SK-N-SH (cell line): ENCODE results near the gene ATRAID. TPM values are rescaled to one million over a fixed set of nuclear protein-coding genes. Genes with fewer than 3 reads are reported as not detected.

Source experiments
- CTCF ChIA-PET: fragments of 300-600, 350-600 bp; formaldehyde crosslinking; extraction: SDS; loops from one replicate; lab custom pipeline; 2021; lab: Yijun Ruan, JAX
- POLR2A ChIA-PET: fragments of 350-600 bp; sonication (Branson Sonifier 250); formaldehyde crosslinking; extraction: SDS; loops from one replicate; lab custom pipeline; 2020; ENCODE audit warnings: antibody characterized with exemption, inconsistent platforms; lab: Yijun Ruan, JAX
- DNase-seq: peaks from one replicate; pipeline ENCODE4 v3.0.0; 2012
- H2AFZ ChIP-seq: fragments of 200-600 bp; sonication (generic); 2 replicates; pipeline ENCODE4 v1.8.1; 2016; ENCODE audit warnings: antibody characterized with exemption, mild to moderate bottlenecking, low read depth
- H3F3A ChIP-seq: fragments of 200-600 bp; sonication (generic); replicated peaks from 2 replicates; pipeline ENCODE3; 2016; ENCODE audit warnings: antibody characterized with exemption, mild to moderate bottlenecking; ENCODE audit not compliant: insufficient read depth
- H3K27ac ChIP-seq, 2 experiments: fragments of 200-500 bp in 1 of 2; fragments of 200-600 bp in 1 of 2; sonication (Bioruptor generic) in 1 of 2; sonication (generic), shearing (Covaris generic) in 1 of 2; 2 replicates each; pipeline versions ENCODE4 v1.5.1 to v1.6.1; 2014 to 2016; ENCODE audit warnings: low read depth in 2 of 2, inconsistent platforms in 1 of 2, low read length in 1 of 2, mild to moderate bottlenecking in 1 of 2, mixed read lengths in 1 of 2
- H3K27me3 ChIP-seq: fragments of 200-600 bp; sonication (generic), shearing (Covaris generic); 2 replicates; pipeline ENCODE4 v1.6.1; 2016; ENCODE audit warnings: mixed run types; ENCODE audit not compliant: insufficient read depth
- H3K36me3 ChIP-seq, 2 experiments: fragments of 200-500 bp in 1 of 2; fragments of 200-600 bp in 1 of 2; sonication (Bioruptor generic) in 1 of 2; sonication (generic) in 1 of 2; replicated peaks in 1 of 2; 2 replicates each; pipeline versions ENCODE3 to v1.5.1; 2014 to 2016; ENCODE audit warnings: low read length in 1 of 2, mild to moderate bottlenecking in 1 of 2; ENCODE audit not compliant: insufficient read depth in 2 of 2, control insufficient read depth in 1 of 2
- H3K4me1 ChIP-seq, 2 experiments: fragments of 200-500 bp in 1 of 2; fragments of 200-600 bp in 1 of 2; sonication (Bioruptor generic) in 1 of 2; sonication (generic), shearing (Covaris generic) in 1 of 2; 2 replicates each; pipeline versions ENCODE4 v1.5.1 to v1.6.1; 2014 to 2016; ENCODE audit warnings: low read depth in 1 of 2, low read length in 1 of 2, mixed run types in 1 of 2; ENCODE audit not compliant: insufficient read depth in 2 of 2, control insufficient read depth in 1 of 2
- H3K4me2 ChIP-seq: fragments of 200-600 bp; sonication (generic), shearing (Covaris generic); 2 replicates; pipeline ENCODE4 v1.6.1; 2017; ENCODE audit warnings: mixed run types
- H3K4me3 ChIP-seq, 2 experiments: fragments of 200-500 bp in 1 of 2; fragments of 200-600 bp in 1 of 2; sonication (Bioruptor generic) in 1 of 2; sonication (generic), shearing (Covaris generic) in 1 of 2; 2 replicates each; pipeline versions ENCODE4 v1.5.1 to v1.8.1; 2014 to 2016; ENCODE audit warnings: low read depth in 2 of 2, inconsistent platforms in 1 of 2, low read length in 1 of 2, mild to moderate bottlenecking in 1 of 2, mixed read lengths in 1 of 2, moderate library complexity in 1 of 2
- H3K79me2 ChIP-seq: fragments of 200-600 bp; sonication (generic); 2 replicates; pipeline ENCODE4 v1.8.1; 2017; ENCODE audit warnings: mild to moderate bottlenecking; ENCODE audit not compliant: insufficient read depth
- H3K9ac ChIP-seq: fragments of 200-600 bp; sonication (generic); 2 replicates; pipeline ENCODE4 v1.6.1; 2017; ENCODE audit warnings: mixed run types
- H3K9me2 ChIP-seq: fragments of 200-600 bp; sonication (generic); 2 replicates; pipeline ENCODE4 v1.6.1; 2017; ENCODE audit warnings: mixed run types
- H3K9me3 ChIP-seq: fragments of 200-600 bp; sonication (generic); 2 replicates; pipeline ENCODE4 v1.6.1; 2017; ENCODE audit warnings: mixed run types, mild to moderate bottlenecking, moderate library complexity
- H4K20me1 ChIP-seq: fragments of 200-600 bp; sonication (generic); 2 replicates; pipeline ENCODE4 v1.6.1; 2017; ENCODE audit warnings: mild to moderate bottlenecking, mixed run types; ENCODE audit not compliant: insufficient read depth
- EP300 ChIP-seq, 2 experiments: IDR thresholded peaks; 2 replicates each; pipeline versions ENCODE4 v1.4.0 to v1.6.1; 2012; ENCODE audit warnings: borderline replicate concordance in 1 of 2, low read depth in 1 of 2, low read length in 1 of 2
- FOXM1 ChIP-seq: IDR thresholded peaks from 2 replicates; pipeline ENCODE4 v1.4.0; 2012; ENCODE audit warnings: low read depth, mild to moderate bottlenecking
- GATA2 ChIP-seq: sonication (generic); formaldehyde crosslinking; IDR thresholded peaks from 2 replicates; pipeline ENCODE4 v1.5.0; 2020; ENCODE audit warnings: mild to moderate bottlenecking, missing genetic modification reagents
- MAX ChIP-seq: IDR thresholded peaks from 2 replicates; pipeline ENCODE4 v1.4.0; 2012; ENCODE audit warnings: low read depth
- MXI1 ChIP-seq: IDR thresholded peaks from 2 replicates; pipeline ENCODE4 v1.6.1; 2012; ENCODE audit warnings: mild to moderate bottlenecking, low read depth, low read length, improper control_type of control experiment
- NFIC ChIP-seq: IDR thresholded peaks from 2 replicates; pipeline ENCODE4 v1.4.0; 2012; ENCODE audit warnings: borderline replicate concordance
- PBX3 ChIP-seq: IDR thresholded peaks from 2 replicates; pipeline ENCODE4; 2012
- RAD21 ChIP-seq: IDR thresholded peaks from 2 replicates; pipeline ENCODE4 v1.6.1; 2012; ENCODE audit warnings: mild to moderate bottlenecking, low read length
- TAF1 ChIP-seq: IDR thresholded peaks from 2 replicates; pipeline ENCODE4 v1.6.1; 2012; ENCODE audit warnings: low read depth, mild to moderate bottlenecking, low read length, moderate library complexity, borderline replicate concordance
- TCF12 ChIP-seq: IDR thresholded peaks from 2 replicates; pipeline ENCODE4 v1.4.0; 2012
- TEAD4 ChIP-seq: IDR thresholded peaks from 2 replicates; pipeline ENCODE4 v1.4.0; 2012; ENCODE audit warnings: mild to moderate bottlenecking, borderline replicate concordance; ENCODE audit not compliant: insufficient read depth
- USF1 ChIP-seq: IDR thresholded peaks from 2 replicates; pipeline ENCODE4 v1.4.0; 2012; ENCODE audit warnings: low read depth, borderline replicate concordance
- USF2 ChIP-seq: fragments of 150-350 bp; IDR thresholded peaks from 2 replicates; pipeline ENCODE4 v1.6.1; 2017; ENCODE audit warnings: antibody characterized with exemption, low read length, low read depth, borderline replicate concordance
- ZBTB33 ChIP-seq: IDR thresholded peaks from 2 replicates; pipeline ENCODE4 v1.4.0; 2012; ENCODE audit warnings: low read depth, borderline replicate concordance
- WGBS: methylation state at CpG from one replicate; pipeline ENCODE4 v1.1.6; 2017; ENCODE audit warnings: low lambda C conversion rate; 5-methylcytosine and 5-hydroxymethylcytosine counted together
- polyA plus RNA-seq, 3 experiments: library from polyadenylated mRNA; depleted of rRNA; stranded (reverse); fragments of >200 nt; gene quantifications; 2 replicates each; pipeline ENCODE4 v1.2.3, GENCODE V29; 2012

ATRAID gene
- polyA plus RNA-seq, 1 of the 3 experiments (the other 2 are of a cell fraction): 289 TPM

GRCh38 chr2:27220091-27220490, 8.2 kb downstream of the ATRAID start:
- ChIA-PET CTCF (interaction anchor here (1.0 to 1.8 kb wide), 3 partner anchors 29 to 60 kb away, joined by 3 to 12 read pairs (median 9); no protein-coding TSS in a partner anchor), POLR2A (no interaction called here)
- peaks cover 60 to 66% of the 10 kb centered on the region in 2 experiments for H3K36me3 ChIP-seq

More at GRCh38 chr2:27220091-27220490, 8.2 kb downstream of the ATRAID start:
- Histone ChIP-seq H3K27ac (no peak overlapping the region), H3K9ac (no peak overlapping the region), H3K4me3 (no peak overlapping the region), H2AFZ (no peak overlapping the region), H3K9me2 (no peaks in the 10 kb centered on the region), H3K27me3 (no peaks in the 10 kb centered on the region)
- WGBS: 96% methylated on average over 7 of the region's 7 CpGs
- no peak for DNase-seq
- TF ChIP-seq PBX3 (no peak), ZBTB33 (no peak), TCF12 (no peak), GATA2 (CRISPR knock-in tag) (no peak), RAD21 (no peak), FOXM1 (no peak), MXI1 (no peak), USF2 (no peak), TEAD4 (no peak), TAF1 (no peak), USF1 (no peak), MAX (no peak), NFIC (no peak), EP300 (IDR thresholded peaks at IDR 0.05; ENCODE audit: borderline replicate concordance in 1 of 2, low read depth in 1 of 2, low read length in 1 of 2) (no peak)
- TF ChIP-seq, all 33 proteins: peak for 0
- H3F3A ChIP-seq: peaks cover 6% of the 10 kb centered on the region
- peaks cover 4 to 14% of the 10 kb centered on the region in 2 experiments; a peak in 3 of 4 replicates for H3K4me1 ChIP-seq
- H4K20me1 ChIP-seq: no peaks in the 10 kb centered on the region
- H3K79me2 ChIP-seq: peaks cover 20% of the 10 kb centered on the region; the same call in 1 of the 2 replicates
- H3K4me2 ChIP-seq: no peak overlapping the region
- H3K9me3 ChIP-seq: no peaks in the 10 kb centered on the region
